ENCODE measurements around the gene RNF103.
"Not testable (repeated sequence)": the region's sequence is repeated elsewhere in the genome, so short reads cannot be mapped to it uniquely, and the experiment has no call there.

Gene RNF103

GRCh38 chr2:86623494-86624266 is at the start of gene RNF103:
RNF103 (minus strand) TSS chr2:86623865; CDS start chr2:86622886, 979 bp downstream.
- in situ Hi-C loops (cut with HindIII; ENCODE audit: low sequenced_read_pairs), result no loop called here

DNA sequence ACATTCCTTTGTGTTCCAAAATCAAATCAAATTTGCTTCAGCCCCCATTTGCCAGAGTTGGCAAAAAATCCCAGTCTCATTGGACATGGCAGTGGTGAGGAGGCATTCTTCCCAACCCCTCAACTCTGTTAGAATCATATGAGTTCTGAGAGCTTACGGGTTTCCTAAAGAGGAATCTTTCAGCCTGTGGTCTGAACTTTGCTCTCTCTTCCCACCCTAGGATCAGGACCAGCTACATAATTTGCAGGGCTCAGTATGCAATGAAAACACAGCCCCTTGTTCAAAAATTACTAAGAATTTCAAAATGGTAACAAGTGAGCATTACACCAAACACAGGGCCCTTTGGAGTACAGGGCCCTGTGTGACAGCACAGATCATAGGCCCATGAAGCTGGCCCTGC is 49.3 kb upstream of the RNF103 start:
- in situ Hi-C loops (cut with HindIII; ENCODE audit: low sequenced_read_pairs), result no loop called here

DNA sequence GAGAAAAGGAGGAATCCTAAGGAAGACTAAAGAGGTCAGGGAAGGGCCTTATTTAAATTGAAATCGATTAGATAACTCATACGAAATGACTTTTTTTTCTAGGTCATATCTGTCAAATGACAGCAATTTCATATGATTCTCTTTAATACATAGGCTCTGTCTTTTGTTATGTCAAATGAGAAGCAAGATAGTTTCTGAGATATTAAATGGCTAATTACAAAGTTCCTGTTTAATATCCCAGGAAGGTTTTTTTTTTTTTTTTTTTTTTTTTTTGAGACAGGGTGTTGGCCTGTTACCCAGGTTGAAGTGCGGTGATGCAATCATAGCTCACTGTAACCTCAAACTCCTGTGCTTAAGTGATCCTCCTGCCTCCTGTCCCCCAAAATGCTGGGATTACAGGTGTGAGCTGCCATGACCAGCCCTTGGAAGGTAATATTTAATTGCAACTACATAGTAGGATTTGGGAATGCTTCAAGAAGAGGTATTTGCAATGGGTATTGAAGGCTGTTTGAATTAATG is 48.4 kb upstream of the RNF103 start:
- in situ Hi-C loops (cut with HindIII; ENCODE audit: low sequenced_read_pairs), result no loop called here

GRCh38 chr2:86671337-86671981 is 47.8 kb upstream of the RNF103 start:
- in situ Hi-C loops (cut with HindIII; ENCODE audit: low sequenced_read_pairs), result no loop called here

DNA sequence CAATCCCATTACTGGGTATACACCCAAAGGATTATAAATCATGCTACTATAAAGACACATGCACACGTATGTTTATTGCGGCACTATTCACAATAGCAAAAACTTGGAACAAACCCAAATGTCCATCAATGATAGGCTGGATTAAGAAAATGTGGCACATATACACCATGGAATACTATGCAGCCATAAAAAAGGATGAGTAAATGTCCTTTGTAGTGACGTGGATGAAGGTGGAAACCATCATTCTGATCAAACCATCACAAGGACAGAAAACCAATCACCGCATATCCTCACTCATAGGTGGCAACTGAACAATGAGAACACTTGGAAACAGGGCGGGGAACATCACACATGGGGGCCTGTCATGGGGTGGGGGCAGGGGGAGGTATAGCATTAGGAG is 45.7 kb upstream of the RNF103 start:
- in situ Hi-C loops (cut with HindIII; ENCODE audit: low sequenced_read_pairs), result not testable (repeated sequence)

- in situ Hi-C loops (cut with HindIII; ENCODE audit: low sequenced_read_pairs), result no loop called here
Observed at GRCh38 chr2:86661333-86661732, 37.7 kb upstream of the RNF103 start.

DNA sequence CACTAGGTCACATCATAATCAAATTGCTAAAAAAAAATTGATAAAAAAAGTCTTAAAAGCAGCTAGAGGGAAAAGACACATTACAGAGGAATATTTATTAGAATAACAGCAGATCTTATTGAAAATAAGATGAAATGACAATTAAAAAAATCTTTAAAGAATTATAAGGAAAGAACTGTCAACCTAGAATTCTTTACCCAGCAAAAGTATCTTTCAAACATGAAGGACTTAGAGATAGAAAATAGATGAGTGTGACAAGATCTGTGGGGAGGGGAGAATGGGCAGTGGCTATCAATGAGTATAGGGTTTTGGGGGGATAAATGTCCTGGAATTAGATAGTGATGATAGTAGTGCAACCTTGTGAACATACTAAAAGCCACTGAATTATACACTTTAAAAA is 26.5 kb upstream of the RNF103 start:
- in situ Hi-C loops (cut with HindIII; ENCODE audit: low sequenced_read_pairs), result no loop called here

GRCh38 chr2:86649119-86649947 is 25.7 kb upstream of the RNF103 start:
- in situ Hi-C loops (cut with HindIII; ENCODE audit: low sequenced_read_pairs), result no loop called here

DNA sequence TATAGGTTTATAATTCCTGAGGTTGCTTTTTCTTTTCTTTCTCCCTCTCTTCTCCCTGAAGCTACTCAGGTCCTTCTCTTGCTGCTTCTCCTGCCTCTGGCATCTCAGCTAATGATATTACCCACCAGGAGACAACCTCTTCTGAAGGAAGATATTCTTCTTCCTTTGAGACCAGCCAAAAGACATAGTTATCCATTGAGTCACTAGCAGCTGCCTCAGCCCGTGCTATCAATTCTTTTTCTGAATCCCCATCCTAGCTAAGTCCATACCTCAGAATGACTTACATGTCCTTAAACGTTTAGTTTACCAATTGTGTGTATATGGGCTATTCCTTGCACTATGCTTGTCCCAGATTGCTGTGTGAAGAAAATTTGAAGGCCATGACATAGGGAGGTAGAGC is 25.0 kb upstream of the RNF103 start:
- in situ Hi-C loops (cut with HindIII; ENCODE audit: low sequenced_read_pairs), result no loop called here

DNA sequence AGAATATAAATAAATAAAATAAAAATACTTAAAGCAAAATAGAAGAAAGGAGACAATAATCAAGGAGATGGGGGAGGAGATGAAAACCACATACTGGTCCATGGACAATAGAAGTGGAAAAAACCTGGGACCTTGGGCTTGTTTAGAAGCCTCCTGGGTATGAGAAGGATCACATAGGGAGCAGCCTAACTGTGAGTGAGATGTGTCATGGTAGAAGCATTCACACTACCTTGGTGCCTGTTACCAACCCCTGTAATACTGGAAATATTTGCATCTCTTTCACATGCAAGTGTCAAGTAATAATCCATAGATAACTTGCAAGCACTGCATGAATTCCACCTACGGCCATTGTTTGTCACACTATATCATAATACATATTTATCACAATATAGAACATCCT is 23.2 kb upstream of the RNF103 start:
- in situ Hi-C loops (cut with HindIII; ENCODE audit: low sequenced_read_pairs), result no loop called here

- in situ Hi-C loops (cut with HindIII; ENCODE audit: low sequenced_read_pairs), result no loop called here
Observed at GRCh38 chr2:86646329-86646728, 22.7 kb upstream of the RNF103 start.

DNA sequence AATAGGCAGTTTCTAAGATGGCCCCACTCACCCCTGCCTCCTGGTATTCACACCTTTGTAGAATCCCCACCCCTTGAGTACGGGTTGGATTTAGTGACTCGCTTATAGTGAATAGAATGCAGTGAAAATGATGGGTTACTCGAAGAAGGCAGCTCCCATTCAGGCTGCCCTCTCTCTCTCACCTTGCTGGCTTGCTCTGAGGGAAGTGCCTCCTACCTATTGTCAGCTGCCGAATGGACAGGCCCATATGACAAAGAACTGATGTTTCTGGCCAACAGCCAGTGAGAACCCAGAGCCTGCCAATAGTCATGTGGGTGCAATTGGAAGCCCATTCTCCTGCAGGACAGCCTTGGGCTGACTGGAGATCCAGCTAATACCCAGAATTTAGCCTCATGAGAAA is 22.1 kb upstream of the RNF103 start:
- in situ Hi-C loops (cut with HindIII; ENCODE audit: low sequenced_read_pairs), result no loop called here

- in situ Hi-C loops (cut with HindIII; ENCODE audit: low sequenced_read_pairs), result no loop called here
Observed at GRCh38 chr2:86638712-86639111, 15.0 kb upstream of the RNF103 start.

DNA sequence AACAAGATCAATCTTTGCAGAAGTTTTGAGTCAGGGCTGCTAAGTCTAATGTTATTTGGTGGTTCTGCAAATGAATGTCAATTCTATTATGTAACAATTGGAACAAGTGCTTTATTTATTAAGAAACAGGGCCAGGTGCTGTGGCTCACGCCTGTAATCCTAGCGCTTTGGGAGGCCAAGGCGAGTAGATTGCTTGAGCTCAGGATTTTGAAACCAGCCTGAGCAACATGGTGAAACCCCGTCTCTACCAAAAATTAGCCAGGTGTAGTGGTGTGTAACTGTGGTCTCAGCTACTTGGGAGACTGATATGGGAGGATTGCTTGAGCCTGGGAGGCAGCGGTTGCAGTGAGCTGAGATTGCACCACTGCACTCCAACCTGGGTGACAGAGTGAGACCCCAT is 13.2 kb upstream of the RNF103 start:
- in situ Hi-C loops (cut with HindIII; ENCODE audit: low sequenced_read_pairs), result no loop called here

DNA sequence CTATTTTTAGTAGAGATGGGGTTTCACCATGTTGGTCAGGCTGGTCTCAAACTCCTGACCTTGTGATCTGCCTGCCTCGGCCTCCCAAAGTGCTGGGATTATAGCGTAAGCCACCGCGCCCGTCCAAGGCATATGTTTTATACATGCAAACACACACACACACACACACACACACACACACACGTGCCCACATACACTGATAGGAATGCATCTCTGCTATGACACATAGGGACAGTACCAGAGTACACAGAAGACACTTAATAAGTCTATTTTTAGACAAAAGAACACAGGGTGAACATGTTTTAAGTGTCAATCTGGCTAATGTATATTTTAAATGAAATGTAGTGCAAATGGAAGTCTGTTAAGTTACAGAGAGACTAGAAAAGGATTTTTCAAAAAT is 10.7 kb upstream of the RNF103 start:
- in situ Hi-C loops (cut with HindIII; ENCODE audit: low sequenced_read_pairs), result no loop called here

GRCh38 chr2:86633155-86633651 is 9.5 kb upstream of the RNF103 start:
- in situ Hi-C loops (cut with HindIII; ENCODE audit: low sequenced_read_pairs), result no loop called here

GRCh38 chr2:86632672-86633071 is 9.0 kb upstream of the RNF103 start:
- in situ Hi-C loops (cut with HindIII; ENCODE audit: low sequenced_read_pairs), result no loop called here

GRCh38 chr2:86631846-86632485 is 8.3 kb upstream of the RNF103 start:
- in situ Hi-C loops (cut with HindIII; ENCODE audit: low sequenced_read_pairs), result no loop called here

- in situ Hi-C loops (cut with HindIII; ENCODE audit: low sequenced_read_pairs), result no loop called here
Observed at GRCh38 chr2:86628091-86628522, 4.4 kb upstream of the RNF103 start.

GRCh38 chr2:86627550-86627949 is 3.9 kb upstream of the RNF103 start:
- in situ Hi-C loops (cut with HindIII; ENCODE audit: low sequenced_read_pairs), result no loop called here

DNA sequence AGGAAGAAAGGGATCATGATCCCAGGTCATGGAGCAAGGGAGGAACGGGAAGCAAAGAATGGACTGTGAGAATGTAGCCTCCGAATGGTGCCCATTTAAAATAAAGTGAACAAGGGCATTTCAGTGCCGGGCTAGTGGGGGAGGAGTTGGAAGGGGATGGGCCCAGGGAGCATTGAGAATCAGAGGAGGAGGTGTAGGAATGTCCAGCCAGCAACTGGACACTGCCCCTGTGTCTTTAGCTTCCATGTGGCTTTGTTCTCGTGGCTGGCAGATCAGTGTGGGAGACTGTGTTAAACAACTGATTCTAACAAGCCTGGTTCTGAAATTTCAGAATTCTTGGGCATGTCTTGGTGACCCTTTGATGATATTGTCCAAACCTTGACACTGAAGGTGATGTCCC is 1.4 kb upstream of the RNF103 start:
- in situ Hi-C loops (cut with HindIII; ENCODE audit: low sequenced_read_pairs), result no loop called here

All from DLD1 (cell line).